RWPE1 (cell line): ENCODE results near the gene GRIN2C.

Source experiments
- CTCF ChIA-PET: fragments of 350-600 bp; sonication (Branson Sonifier 250); formaldehyde crosslinking; extraction: SDS; loops from one replicate; lab custom pipeline; 2021; lab: Yijun Ruan, JAX
- POLR2A ChIA-PET: fragments of 400-600 bp; formaldehyde crosslinking; extraction: SDS; loops from one replicate; lab custom pipeline; 2020; ENCODE audit warnings: antibody characterized with exemption; ENCODE audit not compliant: low non-redundant PET; lab: Yijun Ruan, JAX
- DNase-seq: peaks from one replicate; pipeline ENCODE4 v3.0.0; 2012; ENCODE audit warnings: low spot score
- H3K27ac ChIP-seq: fragments of 450-650 bp; 2 replicates; pipeline ENCODE4 v1.5.1; 2017
- TF ChIP-seq, protein P1 (sequence below): fragments of 450-650 bp; conservative IDR thresholded peaks from 2 replicates; pipeline ENCODE4 v1.5.1; 2017; ENCODE audit warnings: low read depth, mild to moderate bottlenecking

Gene GRIN2C

DNA sequence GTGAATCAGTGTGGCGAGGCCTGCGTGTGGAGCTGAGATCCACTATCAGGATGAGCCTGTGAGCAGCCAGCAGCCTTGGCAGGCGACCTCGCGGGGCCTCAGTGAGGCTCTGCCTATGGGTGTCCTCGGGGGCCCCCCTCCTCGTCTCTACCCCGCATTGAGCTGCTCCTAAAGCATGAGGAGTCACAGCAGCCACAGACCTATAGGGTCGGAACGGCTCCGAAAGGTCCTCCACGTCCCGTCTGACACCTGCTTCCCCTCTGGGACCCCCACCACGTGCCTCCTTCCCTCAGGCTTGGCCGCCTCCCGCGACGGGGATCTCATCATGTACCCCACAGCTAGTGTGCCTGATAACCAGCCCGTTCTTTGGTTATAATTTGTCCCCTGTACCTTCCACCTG lies 28.8 kb downstream of the GRIN2C start:
- ChIA-PET POLR2A (interaction anchor here (0.5 kb wide), 1 partner anchor 143 kb away, joined by 3 read pairs; no protein-coding TSS in a partner anchor), CTCF (interaction anchor here (0.7 kb wide), 1 partner anchor 19 kb away, joined by 3 read pairs; no protein-coding TSS in a partner anchor)
- TF ChIP-seq, protein P1, sequence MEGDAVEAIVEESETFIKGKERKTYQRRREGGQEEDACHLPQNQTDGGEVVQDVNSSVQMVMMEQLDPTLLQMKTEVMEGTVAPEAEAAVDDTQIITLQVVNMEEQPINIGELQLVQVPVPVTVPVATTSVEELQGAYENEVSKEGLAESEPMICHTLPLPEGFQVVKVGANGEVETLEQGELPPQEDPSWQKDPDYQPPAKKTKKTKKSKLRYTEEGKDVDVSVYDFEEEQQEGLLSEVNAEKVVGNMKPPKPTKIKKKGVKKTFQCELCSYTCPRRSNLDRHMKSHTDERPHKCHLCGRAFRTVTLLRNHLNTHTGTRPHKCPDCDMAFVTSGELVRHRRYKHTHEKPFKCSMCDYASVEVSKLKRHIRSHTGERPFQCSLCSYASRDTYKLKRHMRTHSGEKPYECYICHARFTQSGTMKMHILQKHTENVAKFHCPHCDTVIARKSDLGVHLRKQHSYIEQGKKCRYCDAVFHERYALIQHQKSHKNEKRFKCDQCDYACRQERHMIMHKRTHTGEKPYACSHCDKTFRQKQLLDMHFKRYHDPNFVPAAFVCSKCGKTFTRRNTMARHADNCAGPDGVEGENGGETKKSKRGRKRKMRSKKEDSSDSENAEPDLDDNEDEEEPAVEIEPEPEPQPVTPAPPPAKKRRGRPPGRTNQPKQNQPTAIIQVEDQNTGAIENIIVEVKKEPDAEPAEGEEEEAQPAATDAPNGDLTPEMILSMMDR = no peak
- no peak for DNase-seq
- H3K27ac ChIP-seq = no peak overlapping the region

DNA sequence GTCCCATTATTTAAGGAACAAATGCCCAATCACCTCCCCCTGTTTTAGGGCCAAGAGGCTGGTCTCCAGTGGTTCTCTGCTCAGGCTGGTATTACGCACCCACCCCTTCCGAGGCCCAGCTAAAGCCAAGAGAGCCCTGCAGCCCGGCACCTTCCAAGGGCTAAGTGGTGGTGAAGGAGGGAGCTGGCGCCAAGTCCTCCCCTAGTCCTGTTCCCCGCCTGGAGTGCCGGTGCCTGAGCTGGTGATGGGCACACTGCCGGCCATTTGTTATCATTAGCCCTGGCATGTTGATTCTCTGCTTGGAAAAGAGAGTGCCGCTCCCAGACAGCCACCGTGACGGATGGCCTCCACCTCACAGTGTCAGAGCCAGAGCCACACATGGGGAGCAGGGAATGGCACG lies 31.9 kb downstream of the GRIN2C start:
- ChIA-PET POLR2A (interaction anchor here (0.7 kb wide), 1 partner anchor 199 kb away, joined by 6 read pairs; no protein-coding TSS in a partner anchor), CTCF (interaction anchor here (0.9 kb wide), 1 partner anchor 10 kb away, joined by 4 read pairs; no protein-coding TSS in a partner anchor)
- TF ChIP-seq, protein P1 = no peak
- H3K27ac ChIP-seq = no peak overlapping the region
- DNase-seq = no peak

DNA sequence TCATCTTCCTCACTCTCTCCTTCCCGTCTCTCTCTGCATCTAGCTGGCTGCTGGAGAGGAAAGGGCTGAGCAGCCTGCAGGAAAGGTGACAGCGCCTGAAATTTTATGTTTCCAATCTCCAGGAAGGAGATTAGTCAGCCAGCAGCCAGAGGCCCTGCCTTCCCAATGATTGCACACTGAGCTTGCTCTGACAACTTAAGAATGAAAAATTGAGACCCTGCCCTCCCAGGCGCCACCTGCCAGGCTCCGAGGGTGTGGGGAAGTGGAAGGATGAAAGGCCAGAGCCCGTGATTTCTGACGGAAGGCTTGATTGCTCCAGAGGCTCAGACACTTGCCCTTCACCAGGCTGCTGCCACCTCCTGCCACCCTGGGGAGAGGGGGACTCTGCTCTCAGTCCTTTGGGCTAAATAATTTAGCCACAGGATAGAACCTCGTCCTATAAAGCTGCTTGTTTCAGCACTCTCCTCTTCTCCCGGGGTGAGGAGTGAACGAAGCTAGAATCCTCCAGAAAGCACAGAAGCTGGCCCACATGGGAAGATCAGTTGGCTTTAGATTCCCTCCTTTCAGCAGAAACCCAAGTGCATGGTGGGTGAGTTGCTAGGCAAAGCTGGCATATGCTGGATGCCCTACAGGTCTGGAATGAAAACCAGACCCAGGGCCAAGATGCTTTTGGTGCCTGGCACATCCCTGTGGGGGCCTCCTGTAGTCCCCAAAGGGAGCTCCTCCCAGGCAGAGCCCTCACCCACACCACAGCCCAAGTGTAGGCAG lies 33.5 kb downstream of the GRIN2C start:
- DNase-seq = no peak
- H3K27ac ChIP-seq = no peak overlapping the region
- ChIA-PET CTCF (interaction anchor here (0.6 to 0.9 kb wide), 3 partner anchors 25 to 90 kb away, joined by 3 to 4 read pairs (median 3); no protein-coding TSS in a partner anchor), POLR2A (no interaction called here)
- TF ChIP-seq, protein P1 = no peak

DNA sequence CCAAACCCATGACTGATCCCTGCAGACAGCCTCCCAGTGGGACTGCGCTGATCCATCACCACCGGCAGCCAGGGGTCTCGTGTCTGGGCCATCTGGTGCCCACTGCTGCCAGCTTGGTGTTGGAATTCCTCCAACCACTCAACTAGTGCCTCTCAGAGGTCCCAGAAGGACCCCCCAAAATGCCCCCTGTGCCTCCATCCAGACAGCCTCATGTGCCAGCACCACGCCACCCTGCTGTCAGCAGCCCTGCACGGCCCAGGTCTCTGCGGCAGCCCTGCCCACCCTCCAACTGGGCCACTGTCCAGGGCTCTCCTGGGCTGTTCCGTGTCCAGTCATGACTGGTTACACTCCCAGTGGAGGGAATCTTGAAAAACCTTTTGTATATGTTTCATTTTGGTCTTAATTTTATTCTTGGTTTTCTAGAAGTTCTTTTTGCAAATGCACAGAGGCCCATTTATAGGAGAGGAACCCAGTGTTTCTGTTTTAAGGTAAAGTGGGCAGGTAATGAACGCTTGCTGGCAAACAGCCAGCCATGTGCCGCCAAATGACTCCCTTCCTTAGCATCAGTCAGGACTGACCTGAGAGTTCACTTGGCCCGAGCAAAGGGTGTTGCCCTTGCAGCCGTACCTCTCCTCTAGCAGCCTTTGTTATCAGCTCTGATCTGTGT lies 34.6 kb downstream of the GRIN2C start:
- ChIA-PET POLR2A (no interaction called here), CTCF (no interaction called here)
- TF ChIP-seq, protein P1 = no peak
- no peak overlapping the region for H3K27ac ChIP-seq
- DNase-seq = no peak

DNA sequence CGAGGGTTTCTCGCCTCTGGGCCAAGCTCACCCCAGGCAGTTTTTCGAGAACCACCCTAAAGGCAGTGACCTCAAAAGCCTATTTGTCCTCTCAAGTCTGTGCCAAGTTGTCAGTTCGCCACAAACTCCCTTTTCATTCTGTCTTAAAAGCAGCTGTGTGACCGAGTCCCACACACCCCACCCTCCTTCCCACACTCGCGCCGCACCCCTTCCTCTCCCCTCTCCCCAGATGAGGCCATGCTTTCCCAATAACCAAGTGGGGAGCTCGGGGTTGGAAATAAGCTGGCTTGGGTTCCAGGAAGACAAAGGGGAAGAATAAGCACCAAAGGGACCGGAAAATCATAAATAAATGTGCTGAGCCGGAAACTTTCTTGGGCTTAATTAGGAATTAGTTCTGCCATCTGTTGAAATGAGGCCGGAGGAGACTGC lies 36.7 kb downstream of the GRIN2C start:
- DNase-seq = no peak
- POLR2A ChIA-PET = no interaction called here
- CTCF ChIA-PET = interaction anchor here (0.6 kb wide), 1 partner anchor 21 kb away, joined by 3 read pairs; no protein-coding TSS in a partner anchor
- TF ChIP-seq, protein P1 = no peak
- no peak overlapping the region for H3K27ac ChIP-seq

DNA sequence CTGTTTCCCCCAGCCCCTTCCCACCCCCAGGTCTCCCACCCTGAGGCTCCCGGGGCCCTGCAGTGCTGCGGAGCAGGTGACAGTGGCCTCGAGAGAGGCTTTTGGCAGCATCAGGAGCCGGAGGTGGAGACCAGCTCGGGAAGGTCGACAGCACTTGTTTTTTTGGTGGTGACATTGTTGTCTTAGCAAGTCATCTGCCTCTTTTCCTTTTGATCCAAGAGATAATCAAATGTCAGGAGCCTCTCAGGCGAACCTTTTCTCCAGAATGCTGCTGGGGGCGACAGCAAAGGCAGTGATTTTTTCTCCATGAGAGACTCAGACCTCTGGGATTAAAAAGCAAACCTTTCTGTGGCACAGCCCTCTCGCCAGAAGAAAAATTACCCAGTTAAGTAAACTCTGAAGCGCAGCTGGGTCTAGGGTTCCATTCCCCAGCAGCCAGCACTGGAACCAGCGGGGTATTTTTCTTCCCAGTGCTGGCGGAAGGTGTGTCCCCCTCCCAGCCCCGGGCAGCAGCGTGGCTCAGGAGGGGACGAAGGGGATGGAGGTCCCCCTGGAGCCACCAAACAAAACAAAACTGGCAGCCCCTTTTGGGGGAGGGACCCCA lies 37.2 kb downstream of the GRIN2C start:
- H3K27ac ChIP-seq = no peak overlapping the region
- no peak for DNase-seq
- TF ChIP-seq, protein P1 = no peak
- ChIA-PET POLR2A (no interaction called here), CTCF (interaction anchor here (0.6 kb wide), 1 partner anchor 21 kb away, joined by 3 read pairs; no protein-coding TSS in a partner anchor)
